OCI-LY3 (cell line): ENCODE measurements around the gene CLEC16A.

Experiments used
- EZH2phosphoT487 ChIP-seq: fragments of 200-600 bp; shearing (Covaris generic); IDR thresholded peaks from 2 replicates; pipeline ENCODE4 v1.6.1; 2018; ENCODE audit warnings: antibody characterized with exemption, mixed run types, low read depth
- TF ChIP-seq, protein P1 (sequence below): fragments of 200-600, 300-600 bp; sonication (generic); IDR thresholded peaks from 2 replicates; pipeline ENCODE4 v1.5.1; 2014; ENCODE audit warnings: antibody characterized with exemption, low read length, low read depth

DNA sequence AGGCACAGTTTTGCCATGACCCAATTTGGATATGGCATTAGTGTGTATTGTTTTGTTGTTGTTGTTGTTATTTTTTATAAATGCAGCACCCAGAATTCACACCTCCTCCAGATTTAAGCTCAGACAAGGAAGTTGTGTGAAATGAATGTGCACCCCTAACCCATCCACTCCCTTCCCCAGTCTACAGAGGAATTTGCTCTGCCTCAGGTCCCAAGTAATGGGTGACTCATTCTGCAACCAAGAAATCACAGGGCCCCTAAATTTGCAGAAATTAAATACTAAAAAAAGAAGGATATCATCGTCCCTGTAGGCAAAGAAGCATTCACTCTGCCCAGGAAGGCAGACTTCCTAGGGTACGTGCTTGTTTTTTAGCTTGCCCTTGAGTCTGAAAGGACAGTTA, 62.3 kb downstream of the CLEC16A start:
- TF ChIP-seq, protein P1, sequence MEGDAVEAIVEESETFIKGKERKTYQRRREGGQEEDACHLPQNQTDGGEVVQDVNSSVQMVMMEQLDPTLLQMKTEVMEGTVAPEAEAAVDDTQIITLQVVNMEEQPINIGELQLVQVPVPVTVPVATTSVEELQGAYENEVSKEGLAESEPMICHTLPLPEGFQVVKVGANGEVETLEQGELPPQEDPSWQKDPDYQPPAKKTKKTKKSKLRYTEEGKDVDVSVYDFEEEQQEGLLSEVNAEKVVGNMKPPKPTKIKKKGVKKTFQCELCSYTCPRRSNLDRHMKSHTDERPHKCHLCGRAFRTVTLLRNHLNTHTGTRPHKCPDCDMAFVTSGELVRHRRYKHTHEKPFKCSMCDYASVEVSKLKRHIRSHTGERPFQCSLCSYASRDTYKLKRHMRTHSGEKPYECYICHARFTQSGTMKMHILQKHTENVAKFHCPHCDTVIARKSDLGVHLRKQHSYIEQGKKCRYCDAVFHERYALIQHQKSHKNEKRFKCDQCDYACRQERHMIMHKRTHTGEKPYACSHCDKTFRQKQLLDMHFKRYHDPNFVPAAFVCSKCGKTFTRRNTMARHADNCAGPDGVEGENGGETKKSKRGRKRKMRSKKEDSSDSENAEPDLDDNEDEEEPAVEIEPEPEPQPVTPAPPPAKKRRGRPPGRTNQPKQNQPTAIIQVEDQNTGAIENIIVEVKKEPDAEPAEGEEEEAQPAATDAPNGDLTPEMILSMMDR = no peak
- no peak for TF ChIP-seq EZH2phosphoT487
